ENCODE measurements around the gene MAD2L2. TPM values are rescaled to one million over a fixed set of nuclear protein-coding genes. Genes with fewer than 3 reads are reported as not detected.

The MAD2L2 gene
- total RNA-seq, 1 experiment from 2014 or later = 93.8 TPM

GRCh38 chr1:11661103-11661502 is 19.8 kb downstream of the MAD2L2 start:
- POLR2A ChIA-PET = no interaction called here
- H3K4me2 ChIP-seq (ENCODE audit: low read length) = peak overlapping the region; percentile 27
- CTCF ChIA-PET = no interaction called here
- no peaks in the 10 kb centered on the region for H3K27me3 ChIP-seq (ENCODE audit: insufficient read depth, low read length)
- no peaks in the 10 kb centered on the region for H3K9me3 ChIP-seq (ENCODE audit: control insufficient read depth in 1 of 2, insufficient read depth in 1 of 2, low read depth in 1 of 2, low read length in 2 of 2)
- no TSS peak for BruUV-seq (replicated peaks)
- RAD21 ChIA-PET (ENCODE audit: low non-redundant PET in 1 of 2, low total read pairs in 2 of 2, uncharacterized antibody in 2 of 2, unreplicated experiment in 2 of 2) = no interaction called here
- H4K20me1 ChIP-seq (ENCODE audit: insufficient read depth) = no peaks in the 10 kb centered on the region
- H3K4me1 ChIP-seq (ENCODE audit: control insufficient read depth in 1 of 2, insufficient read depth in 2 of 2, low read length in 2 of 2) = peaks cover 9 to 26% of the 10 kb centered on the region in 2 experiments
- H2AFZ ChIP-seq (ENCODE audit: low read depth, low read length, poor library complexity, severe bottlenecking) = no peak overlapping the region
- no peaks in the 10 kb centered on the region for H3K9me2 ChIP-seq (ENCODE audit: insufficient read depth)
- ATAC-seq (no peak), DNase-seq (ENCODE audit: low read depth, low spot score) (no peak)
- H3K4me3 ChIP-seq (replicated peaks in 1 of 2; ENCODE audit: low read depth in 1 of 2, low read length in 2 of 2) = no peak overlapping the region
- H3K27ac ChIP-seq (ENCODE audit: low read depth, low read length) = 0 out of 2 replicates have a peak overlapping the region, but pooled peaks have one; percentile 22
- peaks cover 19 to 25% of the 10 kb centered on the region in 2 experiments for H3K36me3 ChIP-seq (ENCODE audit: control insufficient read depth in 1 of 2, insufficient read depth in 2 of 2, low read length in 2 of 2)
- H3K9ac ChIP-seq (ENCODE audit: low read length) = no peak overlapping the region
- intact Hi-C loops (cut with micrococcal nuclease) = no loop called here
- H3K79me2 ChIP-seq (ENCODE audit: insufficient read depth, low read length) = 0 out of 2 replicates have a peak, but pooled peaks cover 5% of the 10 kb centered on the region
- TF ChIP-seq EZH2 (IDR thresholded peaks at IDR 0.05) = no peak
- no peak for TF ChIP-seq TCF7L2 (IDR thresholded peaks at IDR 0.05; ENCODE audit: borderline replicate concordance, extremely low read depth, insufficient read depth, insufficient read length)
- TF ChIP-seq ZNF274 (IDR thresholded peaks at IDR 0.05; ENCODE audit: low read depth, low read length) = no peak
- TF ChIP-seq SRF (IDR thresholded peaks at IDR 0.05; ENCODE audit: low read depth) = no peak
- no peak for TF ChIP-seq POLR2AphosphoS5 (IDR thresholded peaks at IDR 0.05; ENCODE audit: low read depth, low read length)
- TF ChIP-seq POLR2A (IDR thresholded peaks at IDR 0.05; ENCODE audit: borderline replicate concordance, extremely low read depth, insufficient read depth, insufficient read length) = no peak
- no peak for TF ChIP-seq EGR1 (IDR thresholded peaks at IDR 0.05; ENCODE audit: low read depth)
- no peak for TF ChIP-seq ZFX (IDR thresholded peaks at IDR 0.05)
- no peak for TF ChIP-seq YY1 (IDR thresholded peaks at IDR 0.05; ENCODE audit: extremely low read depth, insufficient replicate concordance, low read depth, low read length)
- TF ChIP-seq ELF1 (IDR thresholded peaks at IDR 0.05; ENCODE audit: borderline replicate concordance, low read depth) = no peak
- no peak for TF ChIP-seq EZH2phosphoT487 (IDR thresholded peaks at IDR 0.05; ENCODE audit: borderline replicate concordance)
- TF ChIP-seq SP1 (IDR thresholded peaks at IDR 0.05; ENCODE audit: low read depth) = no peak

DNA sequence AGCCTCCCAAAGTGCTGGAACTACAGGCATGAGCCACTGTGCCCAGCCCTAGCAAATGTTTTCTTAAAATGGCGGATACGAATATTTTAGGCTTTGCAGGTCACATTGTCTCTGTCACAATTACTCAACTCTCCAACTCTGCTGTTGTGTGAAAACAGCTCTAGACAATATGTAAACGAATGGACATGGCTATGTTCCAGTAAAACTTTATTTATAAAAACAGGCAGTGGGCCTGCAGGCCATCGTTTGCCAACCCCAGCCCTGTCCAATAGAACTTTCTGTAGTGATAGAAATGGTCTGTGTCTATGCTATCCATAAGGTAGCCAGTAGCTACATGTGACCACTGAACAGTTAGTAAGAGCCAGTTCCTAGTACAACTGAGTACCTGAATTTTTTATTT is 21.2 kb downstream of the MAD2L2 start:
- no peaks in the 10 kb centered on the region for H4K20me1 ChIP-seq (ENCODE audit: insufficient read depth)
- ChIA-PET POLR2A (no interaction called here), CTCF (no interaction called here), RAD21 (ENCODE audit: low non-redundant PET in 1 of 2, low total read pairs in 2 of 2, uncharacterized antibody in 2 of 2, unreplicated experiment in 2 of 2) (no interaction called here)
- no peak overlapping the region for H2AFZ ChIP-seq (ENCODE audit: low read depth, low read length, poor library complexity, severe bottlenecking)
- H3K27me3 ChIP-seq (ENCODE audit: insufficient read depth, low read length) = no peaks in the 10 kb centered on the region
- no TSS peak for BruUV-seq (replicated peaks)
- no peak overlapping the region for H3K4me2 ChIP-seq (ENCODE audit: low read length)
- no peak overlapping the region for H3K27ac ChIP-seq (ENCODE audit: low read depth, low read length)
- no peak for DNase-seq (ENCODE audit: low read depth, low spot score)
- no peak for TF ChIP-seq ZBTB33 (IDR thresholded peaks at IDR 0.05; ENCODE audit: extremely low read depth, insufficient replicate concordance, low read length)
- no peak for TF ChIP-seq POLR2A (IDR thresholded peaks at IDR 0.05; ENCODE audit: borderline replicate concordance, extremely low read depth, insufficient read depth, insufficient read length)
- H3K4me3 ChIP-seq (replicated peaks in 1 of 2; ENCODE audit: low read depth in 1 of 2, low read length in 2 of 2) = no peak overlapping the region
- no peaks in the 10 kb centered on the region for H3K9me2 ChIP-seq (ENCODE audit: insufficient read depth)
- no peaks in the 10 kb centered on the region for H3K9me3 ChIP-seq (ENCODE audit: control insufficient read depth in 1 of 2, insufficient read depth in 1 of 2, low read depth in 1 of 2, low read length in 2 of 2)
- peaks cover 14 to 30% of the 10 kb centered on the region in 2 experiments for H3K4me1 ChIP-seq (ENCODE audit: control insufficient read depth in 1 of 2, insufficient read depth in 2 of 2, low read length in 2 of 2)
- H3K9ac ChIP-seq (ENCODE audit: low read length) = no peak overlapping the region
- H3K36me3 ChIP-seq (ENCODE audit: control insufficient read depth in 1 of 2, insufficient read depth in 2 of 2, low read length in 2 of 2) = peaks cover 19 to 25% of the 10 kb centered on the region in 2 experiments
- ATAC-seq = no peak
- intact Hi-C loops (cut with micrococcal nuclease) = no loop called here
- peaks cover 10% of the 10 kb centered on the region; the same call in 1 of the 2 replicates for H3K79me2 ChIP-seq (ENCODE audit: insufficient read depth, low read length)

Measured in HCT116 (cell line).